CD14-positive monocyte (primary cell): ENCODE data around the gene PARP16. TPM values are rescaled to one million over a fixed set of nuclear protein-coding genes. Genes with fewer than 3 reads are reported as not detected.

ENCODE experiments used
- DNase-seq, 3 donors: peaks; one replicate each; pipeline ENCODE4 v3.0.0-alpha.2; 2011 to 2022
- H2AFZ ChIP-seq: 2 replicates; pipeline ENCODE4 v1.6.0; 2012; ENCODE audit warnings: mild to moderate bottlenecking, low read depth, low read length, inconsistent platforms; ENCODE audit not compliant: insufficient read depth, poor library complexity, severe bottlenecking
- H3K27ac ChIP-seq, 2 donors: 1 replicate in 1 of 2; 2 replicates in 1 of 2; pipeline ENCODE4 v1.5.1; 2012 to 2013; ENCODE audit warnings: low read length in 2 of 2, control low read depth in 1 of 2, inconsistent platforms in 1 of 2, low read depth in 1 of 2, mild to moderate bottlenecking in 1 of 2
- H3K27me3 ChIP-seq, 2 donors: one replicate each; pipeline versions ENCODE4 v1.6.0 to v1.6.1; 2011 to 2013; ENCODE audit warnings: low read length in 2 of 2; ENCODE audit not compliant: control insufficient read depth in 2 of 2, insufficient read depth in 2 of 2
- H3K36me3 ChIP-seq, 2 donors: replicated peaks in 1 of 2; 1 replicate in 1 of 2; 2 replicates in 1 of 2; pipeline versions ENCODE4 v1.5.1 to v1.6.1; 2012 to 2013; ENCODE audit warnings: low read length in 2 of 2, control low read depth in 1 of 2, inconsistent platforms in 1 of 2, mild to moderate bottlenecking in 1 of 2; ENCODE audit not compliant: insufficient read depth in 2 of 2, control insufficient read depth in 1 of 2
- H3K4me1 ChIP-seq, 2 donors: 1 replicate in 1 of 2; 2 replicates in 1 of 2; pipeline versions ENCODE4 v1.5.1 to v1.6.1; 2012 to 2013; ENCODE audit warnings: low read length in 2 of 2, control low read depth in 1 of 2, inconsistent platforms in 1 of 2, mild to moderate bottlenecking in 1 of 2, moderate library complexity in 1 of 2; ENCODE audit not compliant: insufficient read depth in 2 of 2, control insufficient read depth in 1 of 2
- H3K4me2 ChIP-seq: replicated peaks from 2 replicates; pipeline ENCODE3; 2012; ENCODE audit warnings: low read length, moderate library complexity, mild to moderate bottlenecking; ENCODE audit not compliant: poor library complexity, severe bottlenecking; ENCODE audit errors: extremely low read depth
- H3K4me3 ChIP-seq, 3 experiments: fragments of 200-600 bp in 1 of 3; sonication (generic) in 1 of 3; replicated peaks in 1 of 3; 1 replicate in 2 of 3; 2 replicates in 1 of 3; pipeline ENCODE4 v1.5.1; 2011 to 2013; ENCODE audit warnings: low read length in 3 of 3, mild to moderate bottlenecking in 3 of 3, control low read depth in 2 of 3, low read depth in 2 of 3, inconsistent platforms in 1 of 3, moderate library complexity in 1 of 3
- H3K79me2 ChIP-seq: 2 replicates; pipeline ENCODE4 v1.6.0; 2012; ENCODE audit warnings: mild to moderate bottlenecking, control low read depth, inconsistent platforms, low read length, moderate library complexity; ENCODE audit not compliant: insufficient read depth
- H3K9ac ChIP-seq: 2 replicates; pipeline ENCODE4 v1.6.0; 2017; ENCODE audit warnings: low read length, mild to moderate bottlenecking; ENCODE audit not compliant: insufficient read depth, poor library complexity, severe bottlenecking
- H3K9me3 ChIP-seq, 2 donors: replicated peaks in 1 of 2; 1 replicate in 1 of 2; 2 replicates in 1 of 2; pipeline versions ENCODE4 v1.5.1 to v1.6.1; 2012 to 2013; ENCODE audit warnings: low read length in 2 of 2, control low read depth in 1 of 2; ENCODE audit not compliant: control insufficient read depth in 1 of 2, insufficient read depth in 1 of 2
- H4K20me1 ChIP-seq: 2 replicates; pipeline ENCODE4 v1.6.0; 2012; ENCODE audit warnings: mild to moderate bottlenecking, low read length, control low read depth, moderate library complexity; ENCODE audit not compliant: insufficient read depth
- H3K27ac Mint-ChIP-seq, 7 donors: one replicate each; pipeline ENCODE4 v1.8.0; 2020; ENCODE audit warnings: mild to moderate bottlenecking in 7 of 7, mixed read lengths in 7 of 7, moderate library complexity in 6 of 7, inconsistent platforms in 2 of 7
- H3K27me3 Mint-ChIP-seq, 3 donors: one replicate each; pipeline ENCODE4 v1.8.0; 2021 to 2022; ENCODE audit warnings: low read depth in 3 of 3, mild to moderate bottlenecking in 3 of 3, mixed read lengths in 3 of 3, moderate library complexity in 3 of 3, inconsistent platforms in 1 of 3
- H3K36me3 Mint-ChIP-seq, 2 donors: one replicate each; pipeline ENCODE4 v1.8.0; 2020; ENCODE audit warnings: mixed read lengths in 2 of 2, inconsistent platforms in 1 of 2, mild to moderate bottlenecking in 1 of 2
- H3K4me1 Mint-ChIP-seq: one replicate; pipeline ENCODE4 v1.8.0; 2020; ENCODE audit warnings: mild to moderate bottlenecking, mixed read lengths
- H3K4me3 Mint-ChIP-seq, 2 donors: one replicate each; pipeline ENCODE4 v1.8.0; 2020; ENCODE audit warnings: mild to moderate bottlenecking in 2 of 2, mixed read lengths in 2 of 2, moderate library complexity in 1 of 2
- H3K9me3 Mint-ChIP-seq, 7 donors: one replicate each; pipeline ENCODE4 v1.8.0; 2020 to 2022; ENCODE audit warnings: mixed read lengths in 7 of 7, mild to moderate bottlenecking in 6 of 7, moderate library complexity in 6 of 7, inconsistent platforms in 2 of 7
- WGBS: methylation state at CpG from one replicate; pipeline ENCODE4 v1.1.5; 2013; ENCODE audit warnings: missing lambda C conversion rate; ENCODE audit not compliant: insufficient coverage; 5-methylcytosine and 5-hydroxymethylcytosine counted together
- intact Hi-C, 2 donors: fragments of 100-400 bp; cut with micrococcal nuclease; formaldehyde crosslinking; loops; one replicate each; pipeline versions ENCODE4 v1.15.0 to v1.15.1; 2023
- polyA plus RNA-seq, 3 donors: library from polyadenylated mRNA; depleted of rRNA in 1 of 3; unstranded in 2 of 3; stranded (reverse) in 1 of 3; fragments of 300-500 nt in 2 of 3; fragments of >200 nt in 1 of 3; fragmentation: Illumina TruSeq in 2 of 3; gene quantifications; 1 replicate in 2 of 3; 2 replicates in 1 of 3; pipeline ENCODE4 v1.2.3, GENCODE V29; 2012 to 2021
- TF ChIP-seq, protein P1 (sequence below): fragments of 200-600 bp; IDR thresholded peaks from one replicate; pipeline ENCODE4 v1.8.0; 2022; ENCODE audit warnings: antibody characterized with exemption, mild to moderate bottlenecking

PARP16 gene
- polyA plus RNA-seq, 3 donors: 4.8 to 6.9 (median 5.7) TPM

DNA sequence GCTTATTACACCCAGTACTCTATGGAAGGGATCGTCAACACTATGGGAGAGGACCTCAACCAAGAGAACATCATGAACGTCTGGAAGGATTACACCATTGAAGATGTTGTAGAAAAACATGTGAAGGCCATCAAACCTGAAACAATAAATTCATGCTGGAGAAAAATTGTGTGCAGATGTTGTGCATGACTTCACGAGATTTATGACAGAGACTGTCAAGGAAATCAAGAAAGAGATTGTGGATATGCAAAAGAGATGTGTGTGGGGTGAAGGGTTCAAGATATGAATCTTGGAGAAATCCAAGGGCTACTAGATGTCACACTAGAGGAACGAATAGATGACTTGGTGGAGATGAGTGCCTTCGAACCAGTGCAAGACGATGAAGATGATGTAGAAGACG, 3.5 kb upstream of the PARP16 start:
- no peaks in the 10 kb centered on the region for H3K9me3 Mint-ChIP-seq

GRCh38 chr15:65289261-65289854, 2.7 kb upstream of the PARP16 start:
- H3K4me2 ChIP-seq: no peak overlapping the region
- H3K4me3 ChIP-seq: no peak overlapping the region
- intact Hi-C loops: no loop called here

More for the DNA sequence above, 3.5 kb upstream of the PARP16 start:
- Mint-ChIP-seq H3K4me3 (no peak overlapping the region), H3K4me1 (peaks cover 21% of the 10 kb centered on the region), H3K27ac (no peak overlapping the region), H3K27me3 (peaks cover 0 to 5% (median 0%) of the 10 kb centered on the region in 3 donors), H3K36me3 (no peaks in the 10 kb centered on the region)
- Histone ChIP-seq H3K9ac (no peak overlapping the region), H3K9me3 (no peaks in the 10 kb centered on the region), H3K27ac (no peak overlapping the region), H3K36me3 (no peaks in the 10 kb centered on the region), H3K4me2 (no peak overlapping the region), H3K4me3 (no peak overlapping the region), H3K79me2 (no peaks in the 10 kb centered on the region), H3K4me1 (peaks cover 23 to 36% of the 10 kb centered on the region in 2 donors), H2AFZ (no peak overlapping the region), H3K27me3 (no peaks in the 10 kb centered on the region), H4K20me1 (no peaks in the 10 kb centered on the region)
- TF ChIP-seq, protein P1, sequence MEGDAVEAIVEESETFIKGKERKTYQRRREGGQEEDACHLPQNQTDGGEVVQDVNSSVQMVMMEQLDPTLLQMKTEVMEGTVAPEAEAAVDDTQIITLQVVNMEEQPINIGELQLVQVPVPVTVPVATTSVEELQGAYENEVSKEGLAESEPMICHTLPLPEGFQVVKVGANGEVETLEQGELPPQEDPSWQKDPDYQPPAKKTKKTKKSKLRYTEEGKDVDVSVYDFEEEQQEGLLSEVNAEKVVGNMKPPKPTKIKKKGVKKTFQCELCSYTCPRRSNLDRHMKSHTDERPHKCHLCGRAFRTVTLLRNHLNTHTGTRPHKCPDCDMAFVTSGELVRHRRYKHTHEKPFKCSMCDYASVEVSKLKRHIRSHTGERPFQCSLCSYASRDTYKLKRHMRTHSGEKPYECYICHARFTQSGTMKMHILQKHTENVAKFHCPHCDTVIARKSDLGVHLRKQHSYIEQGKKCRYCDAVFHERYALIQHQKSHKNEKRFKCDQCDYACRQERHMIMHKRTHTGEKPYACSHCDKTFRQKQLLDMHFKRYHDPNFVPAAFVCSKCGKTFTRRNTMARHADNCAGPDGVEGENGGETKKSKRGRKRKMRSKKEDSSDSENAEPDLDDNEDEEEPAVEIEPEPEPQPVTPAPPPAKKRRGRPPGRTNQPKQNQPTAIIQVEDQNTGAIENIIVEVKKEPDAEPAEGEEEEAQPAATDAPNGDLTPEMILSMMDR: no peak
- 100% methylated on average over 6 of the region's 7 CpGs for WGBS
- intact Hi-C loops: loop anchor here (10.0 kb wide), 3 partner anchors 235 to 585 kb away; no protein-coding TSS in a partner anchor
- DNase-seq: no peak

More at GRCh38 chr15:65289261-65289854, 2.7 kb upstream of the PARP16 start:
- no peaks in the 10 kb centered on the region for H4K20me1 ChIP-seq
- Mint-ChIP-seq H3K36me3 (no peaks in the 10 kb centered on the region), H3K27me3 (peaks cover 0 to 5% (median 0%) of the 10 kb centered on the region in 3 donors), H3K4me1 (peaks cover 22% of the 10 kb centered on the region), H3K4me3 (no peak overlapping the region), H3K27ac (no peak overlapping the region), H3K9me3 (no peaks in the 10 kb centered on the region)
- DNase-seq: no peak
- no peak overlapping the region for H3K9ac ChIP-seq
- TF ChIP-seq, protein P1: no peak
- peaks cover 25 to 34% of the 10 kb centered on the region in 2 donors for H3K4me1 ChIP-seq
- H3K27ac ChIP-seq: no peak overlapping the region
- H3K79me2 ChIP-seq: no peaks in the 10 kb centered on the region
- no peaks in the 10 kb centered on the region for H3K36me3 ChIP-seq
- no peaks in the 10 kb centered on the region for H3K27me3 ChIP-seq
- H2AFZ ChIP-seq: no peak overlapping the region
- WGBS: no CpG with 5 or more reads among the region's 7 CpGs
- no peaks in the 10 kb centered on the region for H3K9me3 ChIP-seq
